ENCODE data around the gene NTN5.
A peak's percentile ranks its signal among the peaks of the same experiment; 100 is the strongest.
"Not testable (repeated sequence)": the region's sequence is repeated elsewhere in the genome, so short reads cannot be mapped to it uniquely, and the experiment has no call there.

Gene NTN5

DNA sequence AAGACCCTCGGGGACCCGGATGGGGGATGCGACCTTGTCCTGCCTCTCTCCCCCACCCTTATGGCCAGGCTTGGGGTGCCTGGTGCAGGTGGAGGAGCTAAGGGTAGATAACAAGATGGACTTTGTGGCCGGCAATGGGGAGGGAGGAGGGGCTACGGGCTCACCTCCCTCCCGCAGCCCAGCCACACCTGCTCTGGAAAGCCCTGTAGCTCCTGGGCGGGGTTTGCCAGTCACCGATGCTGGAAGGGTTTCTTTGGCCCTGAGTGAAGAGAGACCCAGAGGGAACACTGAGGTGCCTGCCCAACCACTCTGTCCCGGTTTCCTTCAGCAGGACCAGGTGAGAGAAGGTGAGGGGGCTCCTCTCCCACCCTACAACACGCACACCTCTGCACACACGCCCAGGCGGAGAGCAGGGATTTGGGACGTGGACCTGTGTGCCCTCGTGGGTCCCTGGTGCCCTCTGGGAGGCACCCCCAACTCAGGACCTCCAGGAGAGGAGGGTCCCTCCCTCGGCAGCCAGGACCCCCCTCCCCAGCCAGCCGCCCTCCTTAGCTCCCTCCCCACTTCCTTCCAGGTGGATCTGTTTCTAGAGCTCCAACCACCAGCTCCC, 23.0 kb upstream of the NTN5 start, which contains the start of gene FUT2:
Gene FUT2 (plus strand): TSS at position 229 of the 610 bp plus-strand sequence. CDS start 6,986 bp downstream, outside the sequence.
- DNase-seq, result peak; percentile 77

DNA sequence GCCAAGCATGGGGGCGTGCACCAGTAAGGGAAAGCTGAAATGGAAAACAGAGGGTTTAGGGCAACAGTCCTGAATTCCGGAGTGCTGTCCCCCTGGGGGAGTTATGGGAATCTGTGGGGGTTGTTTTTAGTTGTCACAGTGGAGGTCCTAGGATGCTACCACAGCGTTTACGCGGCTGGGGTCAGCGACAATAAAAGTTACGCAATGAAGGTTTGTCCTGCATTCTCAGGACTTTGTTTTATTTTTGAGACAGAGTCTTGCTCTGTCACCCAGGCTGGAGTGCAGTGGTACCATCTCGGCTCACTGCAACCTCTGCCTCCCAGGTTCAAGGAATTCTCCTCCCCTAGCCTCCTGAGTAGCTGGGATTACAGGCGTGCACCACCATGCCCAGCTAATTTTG, 20.8 kb upstream of the NTN5 start:
- not testable (repeated sequence) for DNase-seq

DNA sequence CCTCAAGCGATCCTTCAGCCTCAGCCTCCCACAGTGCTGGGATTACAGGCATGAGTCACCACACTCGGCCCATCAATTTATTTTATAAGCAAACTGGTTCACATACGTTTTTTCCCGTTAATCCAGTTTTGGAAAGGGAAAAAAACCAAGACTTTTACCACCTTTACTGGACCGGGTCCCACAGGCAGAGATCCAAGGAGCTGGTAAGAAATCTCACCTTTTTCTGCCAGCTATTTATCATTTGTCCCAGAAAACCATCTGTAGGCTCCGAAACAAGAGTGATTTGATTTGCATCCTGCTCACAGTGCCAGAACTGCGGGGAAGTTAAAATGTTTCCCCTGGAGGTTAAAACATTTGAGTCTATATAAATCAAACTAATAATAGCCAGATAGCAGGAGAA, 16.6 kb upstream of the NTN5 start:
- DNase-seq, result no peak

DNA sequence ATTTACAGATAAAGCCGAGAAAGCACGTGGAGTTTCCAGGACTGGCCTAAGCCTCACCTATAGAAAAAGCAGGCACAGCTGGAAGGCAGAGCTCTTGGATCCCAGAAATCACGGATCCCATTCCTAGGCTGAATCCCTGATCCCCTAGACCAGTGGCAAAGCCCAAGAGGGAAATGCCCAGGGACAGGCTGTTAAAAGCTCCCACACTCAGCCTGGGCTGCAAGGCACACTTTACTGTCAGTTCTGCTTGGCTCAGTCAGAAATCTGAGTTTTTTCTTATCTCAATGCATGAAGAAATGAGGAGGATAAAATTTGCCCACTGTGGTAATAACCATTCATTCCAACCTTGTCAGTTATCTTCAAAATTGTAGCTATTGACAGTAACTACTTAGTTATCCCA, 15.0 kb upstream of the NTN5 start:
- no peak for DNase-seq

DNA sequence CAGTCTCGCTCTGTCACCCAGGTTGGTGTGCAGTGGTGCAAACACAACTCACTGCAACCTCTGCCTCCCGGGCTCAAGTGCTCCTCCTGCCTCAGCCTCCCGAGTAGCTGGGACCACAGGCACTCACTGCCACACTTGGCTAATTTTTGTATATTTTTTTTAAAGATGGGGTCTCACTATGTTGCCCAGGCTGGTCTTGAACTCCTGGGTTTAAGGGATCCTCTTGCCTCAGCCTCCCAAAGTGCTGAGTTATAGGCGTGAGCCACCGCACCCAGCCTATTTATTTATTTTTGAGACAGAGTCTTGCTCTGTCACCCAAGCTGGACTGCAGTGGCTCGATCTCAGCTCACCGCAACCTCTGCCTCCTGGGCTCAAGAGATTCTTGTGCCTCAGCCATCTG, 13.8 kb upstream of the NTN5 start:
- not testable (repeated sequence) for DNase-seq

DNA sequence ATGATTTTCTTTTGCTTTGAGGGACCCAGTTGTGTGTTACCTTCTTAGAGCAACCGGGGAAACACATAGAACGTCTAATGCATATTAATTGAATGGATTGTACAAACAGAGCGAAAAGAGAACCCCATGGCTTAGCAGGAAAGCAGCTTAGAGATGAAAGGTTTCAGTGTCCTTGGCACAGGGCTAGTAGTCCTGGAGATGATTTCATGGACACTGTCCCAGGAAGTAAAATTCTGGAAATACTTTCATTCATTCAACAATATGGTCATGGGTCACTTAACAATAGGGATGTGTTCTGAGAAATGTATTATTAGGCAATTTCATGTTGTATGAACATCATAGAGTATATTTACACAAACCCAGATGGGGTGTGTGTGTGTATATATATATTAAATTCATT, 13.3 kb upstream of the NTN5 start:
- no peak for DNase-seq

DNA sequence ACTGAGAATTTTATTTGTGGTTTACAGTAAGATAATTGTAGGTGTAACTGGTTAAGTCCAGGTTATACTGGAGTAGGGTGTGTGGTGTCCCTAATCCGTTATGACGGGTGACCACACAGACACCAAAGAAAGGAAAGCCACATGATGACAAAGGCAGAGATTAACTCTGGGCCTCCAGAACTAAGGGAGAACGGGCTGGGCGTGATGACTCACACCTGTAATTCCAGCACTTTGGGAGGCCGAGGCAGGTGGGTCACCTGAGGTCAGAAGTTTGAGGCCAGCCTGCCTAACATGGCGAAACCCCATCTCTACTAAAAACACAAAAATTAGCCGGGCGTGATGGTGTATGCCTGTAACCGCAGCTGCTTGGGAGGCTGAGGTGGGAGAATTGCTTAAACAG, 12.8 kb upstream of the NTN5 start:
- no peak for DNase-seq

DNA sequence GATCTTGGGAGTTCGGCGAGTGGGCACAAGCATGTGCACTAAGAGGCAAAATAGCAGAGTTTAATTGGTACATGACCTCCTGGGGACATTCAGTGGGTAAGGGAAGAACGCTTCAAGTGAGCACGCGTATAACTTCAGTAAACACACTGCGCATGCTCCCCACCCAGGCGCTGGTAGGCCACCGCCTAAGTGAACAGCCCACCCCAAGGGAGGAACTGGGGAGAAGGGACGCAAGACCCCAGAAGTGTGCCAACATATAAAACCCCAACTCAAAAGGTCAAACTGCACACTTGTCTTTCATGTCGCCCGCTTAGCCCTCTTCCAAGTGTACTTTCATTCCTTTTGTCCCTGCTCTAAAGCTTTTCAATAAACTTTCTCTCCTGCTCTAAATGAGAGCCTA, 10.5 kb upstream of the NTN5 start:
- DNase-seq, result no peak

DNA sequence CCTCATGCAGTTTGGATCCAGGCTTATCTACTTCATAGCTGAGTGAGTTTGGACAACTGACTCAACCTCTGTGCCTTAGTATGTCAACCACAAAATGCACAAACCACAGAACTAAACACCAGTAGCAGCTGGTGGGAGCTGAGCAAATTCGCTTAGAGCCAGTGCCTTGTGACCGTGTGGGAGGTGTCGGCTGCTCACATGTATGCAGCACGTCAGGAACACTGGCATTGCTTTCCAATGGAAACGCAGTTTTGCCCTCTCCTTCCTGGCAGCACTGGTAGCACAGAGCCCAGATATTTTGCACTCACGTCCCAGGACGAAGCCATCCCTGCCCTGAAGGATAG, 8.3 kb upstream of the NTN5 start:
- DNase-seq, result no peak

DNA sequence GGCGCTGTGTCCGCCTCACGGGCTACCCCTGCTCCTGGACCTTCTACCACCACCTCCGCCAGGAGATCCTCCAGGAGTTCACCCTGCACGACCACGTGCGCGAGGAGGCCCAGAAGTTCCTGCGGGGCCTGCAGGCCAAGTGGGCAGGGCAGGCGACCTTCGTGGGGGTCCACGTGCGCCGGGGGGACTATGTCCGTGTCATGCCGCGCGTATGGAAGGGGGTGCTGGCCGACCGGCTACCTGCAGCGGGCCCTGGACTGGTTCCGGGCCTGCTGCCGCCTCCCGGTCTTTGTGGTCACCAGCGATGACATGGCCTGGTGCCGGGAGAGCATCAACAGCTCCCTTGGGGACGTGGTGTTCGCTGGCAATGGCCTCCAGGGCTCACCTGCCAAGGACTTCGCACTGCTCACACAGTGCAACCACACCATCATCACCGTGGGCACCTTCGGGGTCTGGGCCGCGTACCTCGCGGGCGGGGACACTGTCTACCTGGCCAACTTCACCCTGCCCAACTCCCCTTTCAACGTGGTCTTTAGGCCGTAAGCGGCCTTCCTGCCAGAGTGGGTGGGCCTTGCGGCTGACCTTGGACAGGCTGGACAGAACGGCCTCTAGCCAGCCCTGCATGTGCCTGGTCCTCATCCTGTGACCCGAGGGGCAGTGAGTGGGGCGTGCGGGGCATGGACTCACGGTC, 7.8 kb upstream of the NTN5 start:
- no peak for DNase-seq

DNA sequence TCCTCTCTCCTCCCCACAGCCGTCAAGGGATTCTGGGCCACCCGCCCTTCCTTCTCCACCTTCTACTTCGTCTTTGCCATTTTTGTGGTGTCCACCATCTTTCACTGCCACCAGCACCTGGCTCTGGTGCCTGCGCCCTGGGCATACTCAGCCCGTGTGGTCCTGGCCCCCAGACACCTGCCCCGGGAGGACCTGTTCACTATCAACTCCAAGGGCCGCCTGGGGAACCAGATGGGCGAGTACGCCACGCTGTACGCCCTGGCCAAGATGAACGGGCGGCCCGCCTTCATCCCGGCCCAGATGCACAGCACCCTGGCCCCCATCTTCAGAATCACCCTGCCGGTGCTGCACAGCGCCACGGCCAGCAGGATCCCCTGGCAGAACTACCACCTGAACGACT, 7.2 kb upstream of the NTN5 start:
- DNase-seq, result not testable (repeated sequence)

DNA sequence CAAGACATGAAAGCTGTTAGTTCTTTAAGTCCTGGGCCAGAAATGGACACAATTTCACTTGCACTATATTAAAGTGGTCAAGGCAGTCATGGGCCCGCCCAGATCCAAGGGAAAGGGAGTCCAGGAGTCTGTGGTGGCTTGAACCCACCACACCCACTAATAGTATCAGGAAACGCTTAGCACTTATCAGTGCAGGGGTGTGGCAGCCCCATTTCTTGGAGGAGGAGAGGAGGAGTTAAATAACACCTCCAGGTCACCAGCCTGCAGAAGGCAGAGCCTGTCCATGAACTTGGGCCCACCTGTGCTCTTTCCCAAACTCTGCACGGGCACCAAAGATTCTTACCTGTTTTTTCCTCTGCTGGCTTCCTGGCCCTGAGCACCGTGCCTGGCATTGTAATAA, 5.4 kb upstream of the NTN5 start:
- no peak for DNase-seq

DNA sequence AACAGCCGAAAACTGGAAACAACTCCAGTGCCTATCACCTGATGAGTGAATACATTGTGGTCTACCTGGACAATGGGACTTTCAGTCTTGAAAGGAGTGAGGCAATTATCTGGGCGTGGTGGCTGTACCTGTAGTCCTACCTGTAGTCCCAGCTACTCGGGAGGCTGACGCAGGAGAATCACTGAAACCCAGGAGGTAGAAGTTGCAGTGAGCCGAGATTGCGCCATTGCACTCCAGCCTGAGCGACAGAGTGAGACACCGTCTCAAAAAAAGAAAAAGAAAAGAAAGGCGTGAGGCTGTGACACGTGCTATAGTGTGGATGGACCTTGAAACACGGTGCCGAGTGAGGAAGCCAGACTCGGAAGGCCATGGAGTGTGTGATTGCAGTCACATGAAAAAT, 4.1 kb upstream of the NTN5 start:
- no peak for DNase-seq

DNA sequence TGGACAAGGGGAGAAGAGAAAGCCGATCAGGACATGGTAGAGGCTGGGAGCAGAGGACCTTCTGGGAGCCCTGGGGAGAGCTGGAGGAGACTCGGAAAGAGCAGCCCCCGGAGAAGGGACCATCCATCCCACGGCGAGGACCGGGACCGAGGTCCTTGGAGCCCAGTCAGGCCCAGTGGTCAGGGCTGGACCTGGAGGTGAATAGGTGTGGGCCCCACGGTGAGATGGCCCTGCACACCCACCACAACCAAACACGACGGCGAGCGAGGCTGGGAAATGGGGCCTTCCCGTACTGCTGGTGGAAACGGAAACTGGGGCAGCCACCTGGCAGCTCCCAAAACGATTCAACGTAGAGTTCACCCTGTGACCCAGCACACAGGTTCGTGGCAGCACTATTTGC, 3.7 kb upstream of the NTN5 start:
- no peak for DNase-seq

DNA sequence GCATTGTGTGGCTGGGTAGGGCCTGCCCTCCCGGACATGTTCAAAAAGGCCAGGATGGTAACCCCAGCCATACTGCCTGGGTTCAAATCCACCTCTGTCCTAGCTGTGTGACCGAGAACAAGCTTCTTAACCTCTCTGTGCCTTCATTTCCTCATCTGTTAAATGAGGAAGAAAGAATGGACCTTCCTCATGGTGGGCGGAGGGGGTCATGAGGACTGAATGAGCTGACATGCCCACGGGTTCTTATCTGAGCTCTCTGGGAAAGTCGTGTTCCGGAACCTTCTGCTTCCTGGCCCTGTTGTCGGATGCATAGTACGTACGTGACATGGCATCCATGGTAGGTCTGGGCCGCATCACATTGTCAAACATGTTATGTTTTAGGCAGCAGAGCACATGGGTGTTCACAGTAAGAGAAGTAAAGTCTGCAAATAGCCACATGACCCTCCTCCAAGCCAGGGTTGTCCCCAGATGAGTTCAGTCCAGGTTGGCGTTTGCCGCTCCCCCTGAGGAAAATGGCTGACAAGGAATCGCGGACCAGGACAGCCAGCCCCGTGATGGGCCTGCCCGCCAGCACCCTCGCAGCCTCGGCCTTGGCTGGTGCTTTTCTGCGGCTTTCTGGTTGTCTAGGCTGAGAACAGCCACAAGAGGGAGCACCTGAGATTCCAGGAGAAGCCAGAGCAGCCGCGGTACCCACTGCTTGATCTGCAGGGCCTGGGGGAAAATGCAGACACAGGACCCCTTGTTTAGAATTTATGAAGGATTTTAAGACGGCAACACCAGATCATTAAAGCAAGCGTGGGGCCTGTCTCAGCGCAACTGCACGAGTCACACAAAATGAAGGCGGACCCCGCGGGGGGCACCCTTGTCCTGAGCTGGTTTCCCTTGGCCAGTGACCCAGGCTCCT, 2.4 kb upstream of the NTN5 start:
- DNase-seq, result peak; percentile 76

DNA sequence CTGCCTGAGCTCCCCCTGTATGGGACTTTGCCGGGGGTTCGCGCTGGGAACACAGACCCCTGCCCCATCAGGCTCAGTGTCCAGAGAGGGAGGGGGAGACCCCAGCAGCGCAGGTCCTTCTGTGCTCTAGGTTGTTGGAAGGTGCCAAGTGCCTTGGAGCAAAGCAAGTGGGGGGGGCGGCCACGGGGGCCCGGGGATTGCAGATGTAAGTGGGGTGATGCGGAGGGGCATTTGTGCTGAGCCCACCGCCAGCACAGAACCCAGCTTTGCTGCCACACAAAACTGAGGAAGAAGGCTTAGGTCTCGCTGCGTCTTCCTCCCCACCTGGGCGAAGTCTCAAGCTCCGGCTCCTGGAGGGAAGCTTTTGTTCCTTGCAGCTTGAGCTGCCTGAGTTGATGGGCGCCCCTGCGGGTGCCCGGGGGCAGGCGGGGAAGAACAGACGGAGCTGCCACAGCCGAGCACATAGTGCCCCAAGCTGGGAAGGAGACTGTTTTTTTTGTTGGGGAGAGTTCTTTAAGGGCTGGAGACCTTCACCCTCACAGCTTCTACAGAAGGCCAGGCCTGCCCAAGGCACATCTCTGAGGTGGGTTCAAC, 1.5 kb upstream of the NTN5 start:
- no peak for DNase-seq

DNA sequence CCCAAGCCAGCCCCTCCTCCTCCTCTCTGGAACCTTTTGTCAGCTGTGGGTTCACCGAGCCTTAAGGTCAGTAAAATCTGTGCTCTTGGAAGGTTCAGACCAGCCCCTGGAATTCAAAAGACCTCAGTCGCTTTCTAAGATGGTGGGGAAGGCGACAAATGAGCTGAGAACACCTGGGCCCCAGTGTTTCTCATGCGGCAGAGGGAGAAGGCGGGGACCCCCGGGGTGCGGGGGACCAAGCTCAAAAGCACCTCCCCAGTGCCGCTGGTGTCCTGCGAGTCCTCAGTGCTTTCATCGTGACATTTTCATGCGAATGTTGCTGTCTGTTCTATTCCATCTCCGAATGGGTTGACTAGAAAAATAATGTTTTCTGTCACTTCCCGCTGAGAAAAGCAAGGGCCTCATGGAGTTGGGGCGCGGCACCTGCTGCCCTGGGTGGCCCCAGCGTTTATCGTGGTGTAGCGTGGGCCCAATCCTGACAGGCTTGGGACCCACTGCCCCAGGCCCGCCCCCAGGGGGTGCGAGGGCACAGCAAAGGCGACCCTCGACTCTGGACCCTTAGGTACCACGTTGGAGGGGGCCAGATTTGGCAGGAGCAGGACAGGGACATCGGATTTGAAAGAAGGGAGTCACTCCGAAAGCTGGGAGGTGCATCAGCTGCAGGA, 751 bp upstream of the NTN5 start:
- no peak for DNase-seq

DNA sequence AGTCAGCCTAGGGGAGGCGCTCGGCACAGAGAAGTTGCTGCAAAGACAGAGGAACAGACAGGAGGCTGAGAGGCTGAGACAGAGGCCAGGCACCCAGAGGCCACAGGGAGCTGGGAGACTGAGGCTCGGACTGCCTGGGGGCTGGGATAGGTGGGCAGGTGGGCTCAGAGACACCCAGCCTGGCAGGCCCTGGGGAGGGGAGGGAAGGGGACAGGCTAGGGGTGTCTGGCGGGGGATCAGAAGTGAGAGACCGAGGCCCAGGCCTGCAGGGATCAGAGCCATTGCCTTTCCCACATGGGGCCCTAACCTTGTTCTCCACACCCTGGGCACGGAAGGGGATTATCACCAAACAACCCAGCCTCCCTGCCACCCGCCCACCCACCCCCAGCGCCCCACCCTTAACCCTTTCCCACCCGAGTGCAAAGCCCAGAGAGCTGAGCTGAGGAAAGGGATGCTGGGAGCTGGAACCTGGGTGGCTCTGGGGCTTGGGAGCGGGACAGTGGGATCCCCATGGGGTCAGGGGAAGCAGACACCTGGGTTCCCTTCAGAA, 1.3 kb downstream of the NTN5 start:
- no peak for DNase-seq

DNA sequence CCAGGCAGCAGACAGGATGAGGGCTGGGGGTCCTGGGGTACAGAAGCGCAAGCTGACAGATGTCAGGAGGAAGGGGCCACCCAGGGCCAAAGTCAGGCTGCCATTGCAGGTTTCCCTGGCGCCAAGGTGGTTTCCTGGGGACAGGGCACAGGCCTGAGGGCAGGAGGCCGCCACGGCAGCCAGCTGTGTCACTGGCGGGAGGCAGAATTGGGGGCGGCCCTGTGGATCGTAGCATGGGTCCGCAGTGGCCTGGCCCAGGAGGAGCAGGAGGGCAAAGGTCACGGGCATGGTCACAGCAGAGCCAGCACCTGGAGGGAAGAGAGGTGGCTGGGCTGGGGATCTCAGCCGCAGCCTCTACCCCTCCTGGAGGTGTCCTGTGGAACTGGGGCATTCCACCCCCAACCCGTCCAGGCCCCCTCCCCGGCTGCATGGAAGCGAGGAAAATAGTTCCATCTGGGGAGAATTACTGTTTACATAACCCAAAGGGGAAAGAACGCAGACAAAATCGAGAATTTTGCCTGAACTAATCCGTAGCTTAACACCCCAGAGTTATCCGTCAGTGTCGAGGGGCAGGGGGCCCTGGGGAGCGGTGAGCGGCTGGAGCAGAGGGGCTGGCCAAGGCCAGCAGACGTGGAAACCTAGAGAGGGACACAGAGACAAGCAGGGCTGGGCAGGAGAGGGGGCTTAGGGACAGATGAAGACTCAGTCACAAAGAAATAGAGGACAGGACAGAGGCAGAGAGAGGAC, 1.9 kb downstream of the NTN5 start:
- no peak for DNase-seq

DNA sequence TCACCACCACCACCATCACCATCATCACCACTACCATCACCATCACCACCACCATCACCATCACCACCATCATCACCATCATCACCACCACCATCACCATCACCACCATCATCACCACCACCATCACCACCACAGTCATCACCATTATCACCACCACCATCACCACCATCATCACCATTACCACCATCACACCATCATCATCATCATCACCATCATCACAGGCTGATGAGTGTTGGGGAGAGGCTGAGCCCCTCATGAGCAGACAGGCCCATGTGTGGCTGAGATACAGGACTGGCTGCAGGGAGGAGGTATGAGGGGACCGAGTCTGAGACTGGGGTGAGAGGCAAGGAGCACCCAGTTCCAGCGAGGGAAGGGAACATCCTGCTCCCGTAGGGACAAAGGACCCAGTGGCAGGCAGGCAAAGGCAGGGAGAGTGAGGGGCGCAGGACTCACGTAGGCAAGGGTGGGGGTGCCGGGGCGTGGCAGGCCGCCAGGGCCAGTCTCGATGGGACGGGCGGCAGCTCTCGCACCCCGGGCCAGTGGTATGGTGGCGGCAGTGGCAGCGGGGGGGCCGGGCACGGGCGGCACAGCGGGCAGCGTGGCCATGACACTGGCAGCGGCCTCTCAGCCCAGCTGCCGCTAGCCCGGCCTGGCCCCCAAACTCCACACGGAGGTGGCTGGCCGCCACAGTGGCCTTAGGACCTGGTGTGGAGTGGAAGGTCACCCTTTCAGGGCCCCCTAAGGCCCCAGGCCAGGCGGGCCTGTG, 2.7 kb downstream of the NTN5 start:
- DNase-seq, result no peak

DNA sequence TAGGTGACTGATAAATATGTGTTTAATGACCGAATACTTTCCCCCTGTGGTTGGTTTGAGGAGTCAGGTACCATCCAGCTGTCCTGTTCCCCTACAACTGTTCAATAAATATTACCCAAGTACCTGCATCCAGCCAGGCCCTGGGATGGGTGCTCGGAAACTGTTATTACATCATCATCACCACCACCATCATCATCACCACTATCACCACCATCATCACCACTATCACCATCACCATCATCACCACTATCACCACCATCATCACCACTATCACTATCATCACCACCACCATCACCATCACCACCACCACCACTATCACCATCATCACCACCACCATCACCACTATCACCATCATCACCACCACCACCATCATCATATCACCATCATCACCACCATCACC, 4.1 kb downstream of the NTN5 start:
- no peak for DNase-seq

Data from RPMI8226 (cell line).